Sigmoid colon (tissue), 4 donors: ENCODE data around the gene CEP85L.

Experiments
- EP300 ChIP-seq, 4 donors: sonication (generic); formaldehyde crosslinking; IDR thresholded peaks; one replicate each; pipeline ENCODE4 v1.6.1; 2017; ENCODE audit warnings: antibody characterized with exemption in 4 of 4
- POLR2A ChIP-seq, 2 donors: fragments of 450-650 bp; IDR thresholded peaks; one replicate each; pipeline ENCODE4 v1.6.1; 2016; ENCODE audit warnings: antibody characterized with exemption in 2 of 2, mild to moderate bottlenecking in 2 of 2, moderate library complexity in 2 of 2
- TF ChIP-seq, protein P1 (sequence below), 4 experiments: fragments of 450-650 bp in 3 of 4; fragments of 200-600 bp in 1 of 4; IDR thresholded peaks; one replicate each; pipeline ENCODE4 v1.5.1; 2016 to 2019; ENCODE audit warnings: antibody characterized with exemption in 4 of 4, mild to moderate bottlenecking in 3 of 4, moderate library complexity in 2 of 4

DNA sequence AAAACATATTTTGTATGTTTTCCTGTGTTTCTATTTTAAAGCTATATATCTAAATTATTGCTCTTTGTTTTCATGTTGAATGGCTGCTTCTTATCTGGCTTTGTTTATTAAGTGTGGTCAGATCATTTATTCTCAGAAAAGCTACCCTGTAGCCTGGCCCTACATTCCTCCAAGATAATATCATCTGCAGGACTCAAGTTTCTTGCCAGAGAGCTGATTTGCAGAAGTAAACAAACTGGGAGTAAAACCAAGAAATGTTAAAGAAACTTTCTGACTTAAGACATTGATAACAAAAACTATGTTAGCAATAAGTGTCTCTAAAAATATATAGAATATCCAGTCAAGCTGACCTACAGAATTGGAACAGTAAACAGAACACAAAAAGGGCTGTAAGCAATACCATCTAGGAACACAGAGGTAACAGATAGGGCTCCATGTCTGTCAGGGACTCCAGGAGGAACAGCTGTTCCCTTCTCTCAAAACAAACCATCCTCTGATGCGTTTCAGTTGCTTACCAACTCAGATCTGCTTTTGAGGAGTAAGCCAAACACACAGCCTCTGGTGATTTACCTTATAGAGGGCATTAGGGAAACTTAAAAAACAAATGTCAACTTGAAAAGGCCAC lies 17.5 kb upstream of the CEP85L start:
- TF ChIP-seq, protein P1, sequence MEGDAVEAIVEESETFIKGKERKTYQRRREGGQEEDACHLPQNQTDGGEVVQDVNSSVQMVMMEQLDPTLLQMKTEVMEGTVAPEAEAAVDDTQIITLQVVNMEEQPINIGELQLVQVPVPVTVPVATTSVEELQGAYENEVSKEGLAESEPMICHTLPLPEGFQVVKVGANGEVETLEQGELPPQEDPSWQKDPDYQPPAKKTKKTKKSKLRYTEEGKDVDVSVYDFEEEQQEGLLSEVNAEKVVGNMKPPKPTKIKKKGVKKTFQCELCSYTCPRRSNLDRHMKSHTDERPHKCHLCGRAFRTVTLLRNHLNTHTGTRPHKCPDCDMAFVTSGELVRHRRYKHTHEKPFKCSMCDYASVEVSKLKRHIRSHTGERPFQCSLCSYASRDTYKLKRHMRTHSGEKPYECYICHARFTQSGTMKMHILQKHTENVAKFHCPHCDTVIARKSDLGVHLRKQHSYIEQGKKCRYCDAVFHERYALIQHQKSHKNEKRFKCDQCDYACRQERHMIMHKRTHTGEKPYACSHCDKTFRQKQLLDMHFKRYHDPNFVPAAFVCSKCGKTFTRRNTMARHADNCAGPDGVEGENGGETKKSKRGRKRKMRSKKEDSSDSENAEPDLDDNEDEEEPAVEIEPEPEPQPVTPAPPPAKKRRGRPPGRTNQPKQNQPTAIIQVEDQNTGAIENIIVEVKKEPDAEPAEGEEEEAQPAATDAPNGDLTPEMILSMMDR (IDR thresholded peaks at IDR 0.05): no peak
- no peak for TF ChIP-seq EP300 (IDR thresholded peaks at IDR 0.05)
- TF ChIP-seq POLR2A (IDR thresholded peaks at IDR 0.05): no peak
